Glutamatergic neuron (in vitro differentiated cells): ENCODE results near the gene GNA15. TPM values are rescaled to one million over a fixed set of nuclear protein-coding genes. Genes with fewer than 3 reads are reported as not detected.

Experiments
- DNase-seq: peaks from one replicate; pipeline ENCODE4 v3.0.0; 2022
- H3K27ac Mint-ChIP-seq: one replicate; pipeline ENCODE4 v1.8.0; 2020; ENCODE audit warnings: mild to moderate bottlenecking, mixed read lengths, inconsistent platforms; ENCODE audit not compliant: unreplicated experiment
- H3K27me3 Mint-ChIP-seq: one replicate; pipeline ENCODE4 v1.8.0; 2020; ENCODE audit warnings: mild to moderate bottlenecking, moderate library complexity, mixed read lengths, inconsistent platforms; ENCODE audit not compliant: unreplicated experiment
- H3K36me3 Mint-ChIP-seq: one replicate; pipeline ENCODE4 v1.8.0; 2020; ENCODE audit warnings: mild to moderate bottlenecking, mixed read lengths, inconsistent platforms; ENCODE audit not compliant: unreplicated experiment
- H3K4me1 Mint-ChIP-seq: one replicate; pipeline ENCODE4 v1.8.0; 2020; ENCODE audit warnings: mild to moderate bottlenecking, low read depth, mixed read lengths, inconsistent platforms; ENCODE audit not compliant: unreplicated experiment
- H3K4me3 Mint-ChIP-seq: one replicate; pipeline ENCODE4 v1.8.0; 2020; ENCODE audit warnings: mild to moderate bottlenecking, mixed read lengths, inconsistent platforms; ENCODE audit not compliant: unreplicated experiment
- H3K9me3 Mint-ChIP-seq: one replicate; pipeline ENCODE4 v1.8.0; 2020; ENCODE audit warnings: mild to moderate bottlenecking, moderate library complexity, mixed read lengths, inconsistent platforms; ENCODE audit not compliant: unreplicated experiment
- total RNA-seq: library from RNA; stranded (reverse); fragmentation: NEBNext Ultra II Directional; extraction: Animal tissue kit (Norgen Biotek cat#: 25700); gene quantifications from one replicate; pipeline ENCODE4 v1.2.1, GENCODE V29; 2021; ENCODE audit not compliant: unreplicated experiment
- TF ChIP-seq, protein P1 (sequence below): fragments of 200-600 bp; sonication (generic); IDR thresholded peaks from one replicate; pipeline ENCODE4 v1.5.0; 2021; ENCODE audit not compliant: partially characterized antibody, unreplicated experiment

GNA15 gene
- total RNA-seq, 1 donor from 2014 or later, result not detected

DNA sequence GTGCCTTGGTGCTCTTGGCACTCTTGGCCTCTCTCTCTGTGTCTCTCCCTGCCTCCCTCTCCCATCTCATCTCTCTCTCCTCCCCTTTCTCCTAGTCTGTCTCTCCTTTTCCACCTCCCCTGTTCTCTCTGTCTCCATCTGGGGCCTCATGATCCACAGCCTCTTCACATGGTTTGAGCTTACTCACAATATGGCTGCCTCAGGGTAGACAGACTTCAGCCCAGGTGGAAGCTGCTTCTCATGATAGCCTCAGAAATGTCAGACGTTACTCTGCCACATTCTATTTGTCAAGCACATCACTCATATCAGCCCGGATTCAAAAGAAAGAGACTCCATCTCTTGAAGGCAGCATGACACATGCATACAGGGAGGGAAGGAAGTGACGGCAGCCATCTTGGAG, 24.4 kb downstream of the GNA15 start:
- Mint-ChIP-seq H3K4me1 (peaks cover 4% of the 10 kb centered on the region), H3K36me3 (peaks cover 3% of the 10 kb centered on the region), H3K4me3 (no peak overlapping the region), H3K27me3 (peaks cover 7% of the 10 kb centered on the region), H3K27ac (no peak overlapping the region), H3K9me3 (peaks cover 2% of the 10 kb centered on the region)
- TF ChIP-seq, protein P1, sequence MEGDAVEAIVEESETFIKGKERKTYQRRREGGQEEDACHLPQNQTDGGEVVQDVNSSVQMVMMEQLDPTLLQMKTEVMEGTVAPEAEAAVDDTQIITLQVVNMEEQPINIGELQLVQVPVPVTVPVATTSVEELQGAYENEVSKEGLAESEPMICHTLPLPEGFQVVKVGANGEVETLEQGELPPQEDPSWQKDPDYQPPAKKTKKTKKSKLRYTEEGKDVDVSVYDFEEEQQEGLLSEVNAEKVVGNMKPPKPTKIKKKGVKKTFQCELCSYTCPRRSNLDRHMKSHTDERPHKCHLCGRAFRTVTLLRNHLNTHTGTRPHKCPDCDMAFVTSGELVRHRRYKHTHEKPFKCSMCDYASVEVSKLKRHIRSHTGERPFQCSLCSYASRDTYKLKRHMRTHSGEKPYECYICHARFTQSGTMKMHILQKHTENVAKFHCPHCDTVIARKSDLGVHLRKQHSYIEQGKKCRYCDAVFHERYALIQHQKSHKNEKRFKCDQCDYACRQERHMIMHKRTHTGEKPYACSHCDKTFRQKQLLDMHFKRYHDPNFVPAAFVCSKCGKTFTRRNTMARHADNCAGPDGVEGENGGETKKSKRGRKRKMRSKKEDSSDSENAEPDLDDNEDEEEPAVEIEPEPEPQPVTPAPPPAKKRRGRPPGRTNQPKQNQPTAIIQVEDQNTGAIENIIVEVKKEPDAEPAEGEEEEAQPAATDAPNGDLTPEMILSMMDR, result no peak
- DNase-seq, result no peak

- H3K9me3 Mint-ChIP-seq, result no peaks in the 10 kb centered on the region
- no peak for DNase-seq
- no peak overlapping the region for H3K27ac Mint-ChIP-seq
- H3K4me1 Mint-ChIP-seq, result no peaks in the 10 kb centered on the region
- no peaks in the 10 kb centered on the region for H3K36me3 Mint-ChIP-seq
- TF ChIP-seq, protein P1, result no peak
- H3K4me3 Mint-ChIP-seq, result no peak overlapping the region
- H3K27me3 Mint-ChIP-seq, result peaks cover 5% of the 10 kb centered on the region
Measured at GRCh38 chr19:3161453-3161852, 25.6 kb downstream of the GNA15 start.

GRCh38 chr19:3162418-3163229, 26.8 kb downstream of the GNA15 start:
- DNase-seq, result no peak
- TF ChIP-seq, protein P1, result no peak
- Mint-ChIP-seq H3K9me3 (no peaks in the 10 kb centered on the region), H3K4me1 (no peaks in the 10 kb centered on the region), H3K27ac (no peak overlapping the region), H3K27me3 (peaks cover 2% of the 10 kb centered on the region), H3K36me3 (no peaks in the 10 kb centered on the region), H3K4me3 (no peak overlapping the region)

- no peaks in the 10 kb centered on the region for H3K9me3 Mint-ChIP-seq
- H3K36me3 Mint-ChIP-seq, result no peaks in the 10 kb centered on the region
- no peaks in the 10 kb centered on the region for H3K4me1 Mint-ChIP-seq
- TF ChIP-seq, protein P1, result peak; percentile 85
- H3K27me3 Mint-ChIP-seq, result peaks cover 2% of the 10 kb centered on the region
- peak; percentile 77 for DNase-seq
- H3K4me3 Mint-ChIP-seq, result no peak overlapping the region
- no peak overlapping the region for H3K27ac Mint-ChIP-seq
Measured at GRCh38 chr19:3163230-3163886, 27.5 kb downstream of the GNA15 start.

DNA sequence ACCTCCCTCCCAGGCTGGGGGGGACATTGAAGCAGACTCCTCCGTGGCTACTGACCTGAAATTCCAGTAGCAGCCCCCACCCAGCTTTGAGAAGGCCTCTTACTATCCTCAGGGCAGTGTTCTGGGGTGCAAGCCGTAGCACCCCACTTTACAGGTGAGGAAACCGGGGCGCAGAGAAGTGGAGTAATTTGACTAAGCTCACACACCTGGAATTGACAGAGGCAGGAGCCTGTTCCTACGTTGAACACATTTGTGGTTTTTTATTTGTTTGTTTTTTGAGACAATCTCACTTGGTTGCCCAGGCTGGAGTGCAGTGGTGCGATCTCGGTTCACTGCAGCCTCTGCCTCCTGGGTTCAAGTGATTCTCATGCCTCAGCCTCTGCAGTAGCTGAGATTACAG, 28.1 kb downstream of the GNA15 start:
- Mint-ChIP-seq H3K4me1 (no peaks in the 10 kb centered on the region), H3K4me3 (no peak overlapping the region), H3K27ac (no peak overlapping the region), H3K9me3 (no peaks in the 10 kb centered on the region), H3K27me3 (peaks cover 2% of the 10 kb centered on the region), H3K36me3 (no peaks in the 10 kb centered on the region)
- TF ChIP-seq, protein P1, result no peak
- no peak for DNase-seq
